Gastrocnemius medialis (tissue), 4 donors: ENCODE data around the gene NFATC4. TPM values are rescaled to one million over a fixed set of nuclear protein-coding genes. Genes with fewer than 3 reads are reported as not detected.

ENCODE experiments used
- ATAC-seq, 2 donors: fragments of 150-250 bp; one replicate each; pipeline ENCODE4 v1.9.1; 2016
- DNase-seq, 2 donors: peaks; one replicate each; pipeline ENCODE4 v3.0.0-alpha.2; 2019
- H3K27ac ChIP-seq, 4 donors: fragments of 200-600 bp; sonication (generic); 1 replicate in 1 of 4; 2 replicates in 3 of 4; pipeline ENCODE4 v1.5.1; 2016 to 2018; ENCODE audit warnings: mild to moderate bottlenecking in 2 of 4, moderate library complexity in 1 of 4
- H3K27me3 ChIP-seq, 3 donors: fragments of 200-600 bp; sonication (generic) in 2 of 3; 1 replicate in 1 of 3; 2 replicates in 2 of 3; pipeline versions ENCODE4 v1.5.1 to v1.6.0; 2016 to 2019; ENCODE audit warnings: mild to moderate bottlenecking in 1 of 3, moderate library complexity in 1 of 3
- H3K36me3 ChIP-seq, 2 donors: fragments of 200-600 bp; sonication (generic) in 1 of 2; one replicate each; pipeline ENCODE4 v1.5.1; 2017 to 2018
- H3K4me1 ChIP-seq, 2 donors: fragments of 200-600 bp; sonication (generic) in 1 of 2; one replicate each; pipeline ENCODE4 v1.5.1; 2016 to 2017; ENCODE audit warnings: mild to moderate bottlenecking in 2 of 2
- H3K4me3 ChIP-seq, 4 donors: fragments of 200-600 bp; sonication (generic) in 3 of 4; 1 replicate in 1 of 4; 2 replicates in 3 of 4; pipeline ENCODE4 v1.5.1; 2016 to 2019; ENCODE audit warnings: mild to moderate bottlenecking in 2 of 4
- H3K9me3 ChIP-seq, 3 donors: fragments of 200-600 bp; sonication (generic) in 2 of 3; 1 replicate in 1 of 3; 2 replicates in 2 of 3; pipeline ENCODE4 v1.5.1; 2016 to 2019
- POLR2A ChIP-seq, 2 donors: fragments of 450-650 bp; IDR thresholded peaks; one replicate each; pipeline ENCODE4 v1.6.1; 2017; ENCODE audit warnings: antibody characterized with exemption in 2 of 2, mild to moderate bottlenecking in 2 of 2, moderate library complexity in 2 of 2
- in situ Hi-C, 4 donors: fragments of 200-750 bp; cut with MboI; loops; one replicate each; pipeline versions ENCODE4 v1.15.0 to v1.8.0; 2017; ENCODE audit warnings: low sequenced_read_pairs in 4 of 4
- intact Hi-C: fragments of 100-400 bp; cut with DNase I; formaldehyde crosslinking; loops from one replicate; pipeline ENCODE4 v1.15.1; 2023; ENCODE audit warnings: low total_unique reads
- total RNA-seq, 4 donors: library from RNA; depleted of rRNA; stranded (reverse); fragments of >200 nt; gene quantifications; one replicate each; pipeline versions ENCODE4 v1.1.0 to v1.2.3, GENCODE V29; 2016
- TF ChIP-seq, protein P1 (sequence below), 5 experiments: fragments of 450-650 bp in 3 of 5; fragments of 200-600 bp in 2 of 5; sonication (generic) in 2 of 5; IDR thresholded peaks in 4 of 5; conservative IDR thresholded peaks in 1 of 5; 1 replicate in 4 of 5; 2 replicates in 1 of 5; pipeline ENCODE4 v1.5.1; 2016 to 2019; ENCODE audit warnings: antibody characterized with exemption in 5 of 5, mild to moderate bottlenecking in 3 of 5, moderate library complexity in 3 of 5

NFATC4 gene
- total RNA-seq, 4 donors from 2014 or later, result 4.6 to 13.2 (median 7.5) TPM

- ATAC-seq, result peak in 1 of 2 donors; percentile 23
- TF ChIP-seq POLR2A (IDR thresholded peaks at IDR 0.05), result no peak
- TF ChIP-seq, protein P1, sequence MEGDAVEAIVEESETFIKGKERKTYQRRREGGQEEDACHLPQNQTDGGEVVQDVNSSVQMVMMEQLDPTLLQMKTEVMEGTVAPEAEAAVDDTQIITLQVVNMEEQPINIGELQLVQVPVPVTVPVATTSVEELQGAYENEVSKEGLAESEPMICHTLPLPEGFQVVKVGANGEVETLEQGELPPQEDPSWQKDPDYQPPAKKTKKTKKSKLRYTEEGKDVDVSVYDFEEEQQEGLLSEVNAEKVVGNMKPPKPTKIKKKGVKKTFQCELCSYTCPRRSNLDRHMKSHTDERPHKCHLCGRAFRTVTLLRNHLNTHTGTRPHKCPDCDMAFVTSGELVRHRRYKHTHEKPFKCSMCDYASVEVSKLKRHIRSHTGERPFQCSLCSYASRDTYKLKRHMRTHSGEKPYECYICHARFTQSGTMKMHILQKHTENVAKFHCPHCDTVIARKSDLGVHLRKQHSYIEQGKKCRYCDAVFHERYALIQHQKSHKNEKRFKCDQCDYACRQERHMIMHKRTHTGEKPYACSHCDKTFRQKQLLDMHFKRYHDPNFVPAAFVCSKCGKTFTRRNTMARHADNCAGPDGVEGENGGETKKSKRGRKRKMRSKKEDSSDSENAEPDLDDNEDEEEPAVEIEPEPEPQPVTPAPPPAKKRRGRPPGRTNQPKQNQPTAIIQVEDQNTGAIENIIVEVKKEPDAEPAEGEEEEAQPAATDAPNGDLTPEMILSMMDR (IDR thresholded peaks at IDR 0.05 in 4 of 5, conservative IDR thresholded peaks at IDR 0.05 in 1 of 5), result no peak
Measured at GRCh38 chr14:24425704-24426103, 57.7 kb downstream of the NFATC4 start.

GRCh38 chr14:24426150-24426911 is 58.3 kb downstream of the NFATC4 start:
- DNase-seq (no peak), ATAC-seq (no peak)
- Histone ChIP-seq H3K4me3 (no peak overlapping the region), H3K27me3 (no peaks in the 10 kb centered on the region), H3K9me3 (no peaks in the 10 kb centered on the region), H3K4me1 (peaks cover 12 to 14% of the 10 kb centered on the region in 2 donors), H3K27ac (no peak overlapping the region), H3K36me3 (no peaks in the 10 kb centered on the region)
- TF ChIP-seq POLR2A (IDR thresholded peaks at IDR 0.05), result no peak
- TF ChIP-seq, protein P1 (IDR thresholded peaks at IDR 0.05 in 4 of 5, conservative IDR thresholded peaks at IDR 0.05 in 1 of 5), result no peak
- in situ Hi-C loops (loop anchor here in 2 of 4 donors (25.0 kb wide), 2 partner anchors 189 to 1114 kb away; partner anchors contain the start of genes BCL2L2 (in 1 of the 2), GMPR2 (in 1 of the 2), NEDD8 (in 1 of the 2) and PABPN1 (in 1 of the 2)), intact Hi-C loops (no loop called here)

More at GRCh38 chr14:24425704-24426103, 57.7 kb downstream of the NFATC4 start:
- H3K4me1 ChIP-seq, result peaks cover 6 to 8% of the 10 kb centered on the region in 2 donors
- in situ Hi-C loops (loop anchor here in 2 of 4 donors (25.0 kb wide), 2 partner anchors 188 to 1113 kb away; partner anchors contain the start of genes BCL2L2 (in 1 of the 2), GMPR2 (in 1 of the 2), NEDD8 (in 1 of the 2) and PABPN1 (in 1 of the 2)), intact Hi-C loops (no loop called here)
- H3K27me3 ChIP-seq, result no peaks in the 10 kb centered on the region
- no peaks in the 10 kb centered on the region for H3K9me3 ChIP-seq
- H3K36me3 ChIP-seq, result no peaks in the 10 kb centered on the region
- H3K27ac ChIP-seq, result peak overlapping the region in 2 of 4 donors; percentile 19 to 29
- H3K4me3 ChIP-seq, result no peak overlapping the region
- DNase-seq, result no peak

- in situ Hi-C loops (loop anchor here in 2 of 4 donors (25.0 kb wide), 2 partner anchors 190 to 1115 kb away; partner anchors contain the start of genes BCL2L2 (in 1 of the 2), GMPR2 (in 1 of the 2), NEDD8 (in 1 of the 2) and PABPN1 (in 1 of the 2)), intact Hi-C loops (no loop called here)
- Histone ChIP-seq H3K4me1 (peaks cover 18 to 21% of the 10 kb centered on the region in 2 donors), H3K4me3 (no peak overlapping the region), H3K36me3 (no peaks in the 10 kb centered on the region), H3K27me3 (no peaks in the 10 kb centered on the region), H3K9me3 (no peaks in the 10 kb centered on the region), H3K27ac (no peak overlapping the region)
- TF ChIP-seq, protein P1 (IDR thresholded peaks at IDR 0.05 in 4 of 5, conservative IDR thresholded peaks at IDR 0.05 in 1 of 5), result no peak
- TF ChIP-seq POLR2A (IDR thresholded peaks at IDR 0.05), result no peak
- ATAC-seq (no peak), DNase-seq (no peak)
Measured at GRCh38 chr14:24426912-24427536, 59.0 kb downstream of the NFATC4 start.

DNA sequence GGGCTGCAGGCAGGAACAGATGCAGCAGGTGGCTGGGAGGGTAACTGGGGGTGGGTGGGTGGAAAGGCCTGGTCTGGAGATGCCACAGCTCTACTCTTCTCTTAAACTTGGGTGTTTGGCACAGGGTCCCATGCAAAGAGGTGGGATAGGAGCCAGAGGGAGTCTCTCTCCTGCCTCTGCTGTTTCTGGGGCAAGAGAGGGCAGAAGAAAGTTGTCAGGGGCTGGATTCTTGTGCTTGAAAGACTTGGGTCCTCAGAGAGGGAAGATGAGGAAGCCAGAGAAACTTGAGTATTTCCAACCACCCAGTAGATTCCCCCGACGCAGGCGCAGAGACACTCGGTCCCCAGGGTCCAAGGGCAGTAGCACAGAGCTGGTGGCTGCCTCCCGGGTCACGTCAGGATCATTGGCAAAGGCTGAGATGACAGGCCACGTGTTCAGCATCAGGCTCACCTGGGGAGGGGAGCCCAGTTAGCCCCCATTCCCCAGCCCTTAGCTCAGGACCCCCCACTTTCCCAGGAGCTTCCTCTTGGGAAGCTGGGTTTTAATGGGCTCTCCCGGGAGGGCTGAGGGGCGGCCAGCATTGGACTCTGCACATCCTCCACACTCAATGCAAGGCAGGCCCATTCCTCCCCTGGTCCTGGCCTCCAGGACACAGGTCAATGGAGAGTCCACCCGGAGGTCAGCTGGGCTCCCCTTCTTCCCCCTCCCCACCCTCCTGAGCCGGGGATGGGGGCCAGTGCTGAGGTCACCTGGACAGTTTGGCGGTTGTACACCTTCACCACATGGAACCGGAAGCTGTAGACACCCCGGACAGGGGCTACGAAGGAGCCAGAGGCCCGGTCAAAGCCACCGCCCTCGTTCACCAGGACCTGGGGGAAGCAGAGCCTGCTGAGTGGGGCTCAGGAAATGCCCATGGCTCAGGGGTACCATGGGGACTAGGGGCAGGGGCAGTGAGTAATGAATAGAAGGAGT is 59.8 kb downstream of the NFATC4 start:
- intact Hi-C loops (loop anchor here (2.0 kb wide), 1 partner anchor 15 kb away; the partner anchor contains the start of gene SDR39U1), in situ Hi-C loops (loop anchor here in 2 of 4 donors (25.0 kb wide), 2 partner anchors 191 to 1116 kb away; partner anchors contain the start of genes BCL2L2 (in 1 of the 2), GMPR2 (in 1 of the 2), NEDD8 (in 1 of the 2) and PABPN1 (in 1 of the 2))
- no peaks in the 10 kb centered on the region for H3K27me3 ChIP-seq
- H3K9me3 ChIP-seq, result no peaks in the 10 kb centered on the region
- TF ChIP-seq POLR2A (IDR thresholded peaks at IDR 0.05), result no peak
- TF ChIP-seq, protein P1 (IDR thresholded peaks at IDR 0.05 in 4 of 5, conservative IDR thresholded peaks at IDR 0.05 in 1 of 5), result no peak
- ATAC-seq (no peak), DNase-seq (no peak)
- H3K36me3 ChIP-seq, result peaks cover 0 to 7% of the 10 kb centered on the region in 2 donors
- H3K4me1 ChIP-seq, result peaks cover 18 to 22% of the 10 kb centered on the region in 2 donors
- H3K4me3 ChIP-seq, result no peak overlapping the region
- no peak overlapping the region for H3K27ac ChIP-seq
